Astrocyte of the spinal cord (primary cell): Measurements from ENCODE around the gene AP1S3.

ENCODE experiments used
- DNase-seq: peaks from one replicate; pipeline ENCODE4 v3.0.0; 2011; ENCODE audit warnings: low read depth, low spot score
- H3K4me3 ChIP-seq: 2 replicates; pipeline ENCODE4 v1.5.1; 2011; ENCODE audit warnings: low read depth, mild to moderate bottlenecking, low read length, moderate library complexity
- in situ Hi-C: cut with HindIII; loops from 2 replicates; pipeline ENCODE4 v1.10.0; 2017; ENCODE audit warnings: low sequenced_read_pairs
- TF ChIP-seq, protein P1 (sequence below): IDR thresholded peaks from 2 replicates; pipeline ENCODE4 v1.5.1; 2012; ENCODE audit warnings: low read depth, mild to moderate bottlenecking, low read length, inconsistent platforms

AP1S3 gene

DNA sequence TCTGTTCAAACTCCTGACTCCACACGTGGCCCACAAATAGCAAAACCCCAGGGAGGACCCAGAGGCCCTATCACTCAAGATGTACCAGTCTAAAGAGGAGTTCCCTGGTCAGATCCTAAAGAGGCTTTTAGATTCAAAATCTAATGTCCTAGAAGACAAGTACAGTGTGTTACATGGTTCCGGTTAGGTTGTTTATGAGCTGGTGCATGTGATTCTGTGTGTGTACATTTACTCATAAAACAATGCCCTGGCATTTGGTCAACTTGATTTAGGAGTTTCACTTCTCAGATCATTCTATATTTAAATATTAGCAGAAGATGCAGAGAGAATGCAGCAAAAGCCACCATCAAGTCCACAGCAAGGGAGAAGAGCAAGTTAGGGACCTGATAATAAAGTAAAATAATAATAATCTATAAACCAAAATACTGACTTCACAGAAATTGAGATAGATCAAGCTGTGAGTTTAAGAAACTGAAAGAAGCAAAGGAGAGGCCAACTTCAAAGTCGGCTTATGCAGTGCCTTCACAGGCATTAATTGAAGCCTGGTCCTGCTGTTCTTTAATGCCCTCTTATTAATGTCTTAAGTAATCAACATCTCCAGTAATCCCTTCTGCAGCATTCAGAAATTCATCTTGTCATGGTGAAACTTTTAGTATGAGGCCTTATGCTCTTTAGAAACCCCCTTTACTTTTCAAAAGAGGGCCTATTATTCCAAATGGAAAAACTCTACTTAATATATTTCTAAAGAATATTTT is 4.2 kb upstream of the AP1S3 start:
- in situ Hi-C loops: no loop called here
- no peak for DNase-seq
- TF ChIP-seq, protein P1, sequence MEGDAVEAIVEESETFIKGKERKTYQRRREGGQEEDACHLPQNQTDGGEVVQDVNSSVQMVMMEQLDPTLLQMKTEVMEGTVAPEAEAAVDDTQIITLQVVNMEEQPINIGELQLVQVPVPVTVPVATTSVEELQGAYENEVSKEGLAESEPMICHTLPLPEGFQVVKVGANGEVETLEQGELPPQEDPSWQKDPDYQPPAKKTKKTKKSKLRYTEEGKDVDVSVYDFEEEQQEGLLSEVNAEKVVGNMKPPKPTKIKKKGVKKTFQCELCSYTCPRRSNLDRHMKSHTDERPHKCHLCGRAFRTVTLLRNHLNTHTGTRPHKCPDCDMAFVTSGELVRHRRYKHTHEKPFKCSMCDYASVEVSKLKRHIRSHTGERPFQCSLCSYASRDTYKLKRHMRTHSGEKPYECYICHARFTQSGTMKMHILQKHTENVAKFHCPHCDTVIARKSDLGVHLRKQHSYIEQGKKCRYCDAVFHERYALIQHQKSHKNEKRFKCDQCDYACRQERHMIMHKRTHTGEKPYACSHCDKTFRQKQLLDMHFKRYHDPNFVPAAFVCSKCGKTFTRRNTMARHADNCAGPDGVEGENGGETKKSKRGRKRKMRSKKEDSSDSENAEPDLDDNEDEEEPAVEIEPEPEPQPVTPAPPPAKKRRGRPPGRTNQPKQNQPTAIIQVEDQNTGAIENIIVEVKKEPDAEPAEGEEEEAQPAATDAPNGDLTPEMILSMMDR: no peak
- H3K4me3 ChIP-seq: no peak overlapping the region

DNA sequence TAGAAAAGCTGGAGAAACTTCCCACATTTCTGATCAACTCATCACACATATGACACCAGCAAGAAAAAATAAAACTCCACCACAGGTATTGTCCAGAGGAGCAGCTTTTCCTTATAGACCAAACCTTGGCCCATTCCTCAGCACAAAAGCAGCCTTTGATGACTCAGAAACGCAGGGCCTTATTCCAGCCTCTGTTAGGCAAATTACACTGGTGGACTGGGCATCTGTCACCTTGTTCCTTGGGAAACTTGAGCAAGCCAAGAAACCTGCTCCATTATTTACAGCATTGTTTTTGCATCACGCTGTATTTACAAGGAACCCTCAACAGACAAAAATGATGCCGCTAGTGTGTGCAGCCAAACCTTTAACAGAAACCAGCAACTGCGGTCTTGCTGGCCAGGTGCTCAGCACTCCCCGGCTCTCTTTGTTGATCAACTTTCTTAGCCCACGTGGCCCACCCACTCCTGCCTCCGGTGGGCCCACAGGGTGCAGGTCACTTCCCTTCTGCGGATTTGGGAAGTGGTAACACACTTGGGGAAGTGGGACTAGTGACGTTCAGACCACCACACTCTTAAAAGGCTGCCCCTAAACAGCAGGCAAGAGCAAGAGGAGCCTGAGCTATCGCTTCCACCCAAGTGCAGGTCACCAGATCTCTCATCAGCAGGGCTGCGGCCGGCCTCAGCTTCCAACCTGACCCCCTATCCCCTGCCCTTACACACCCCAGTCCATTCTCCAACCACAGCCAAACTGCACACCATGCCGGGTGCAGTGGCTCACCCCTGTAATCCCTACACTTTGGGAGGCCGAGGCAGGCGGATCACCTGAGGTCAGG is 1.5 kb downstream of the AP1S3 start:
- H3K4me3 ChIP-seq: no peak overlapping the region
- in situ Hi-C loops: no loop called here
- no peak for DNase-seq
- TF ChIP-seq, protein P1: no peak

DNA sequence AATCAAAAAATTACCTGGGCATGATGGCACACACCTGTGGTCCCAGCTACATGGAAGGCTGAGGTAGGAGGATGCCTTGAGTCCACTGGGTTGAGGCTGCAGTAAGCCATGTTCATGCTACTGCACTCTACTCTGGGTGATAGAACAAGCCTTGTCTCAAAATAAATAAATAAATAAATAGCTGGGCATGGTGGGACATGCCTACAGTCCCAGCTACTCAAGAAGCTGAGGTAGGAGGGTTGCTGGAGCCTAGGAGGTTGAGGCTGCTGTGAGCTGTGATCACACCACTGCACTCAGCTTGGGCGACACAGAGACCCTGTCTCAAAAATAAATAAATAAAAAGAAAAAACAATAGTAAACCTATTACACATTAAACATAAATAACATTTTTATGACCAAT is 3.0 kb downstream of the AP1S3 start:
- H3K4me3 ChIP-seq: no peak overlapping the region
- in situ Hi-C loops: no loop called here
- TF ChIP-seq, protein P1: no peak
- DNase-seq: no peak

DNA sequence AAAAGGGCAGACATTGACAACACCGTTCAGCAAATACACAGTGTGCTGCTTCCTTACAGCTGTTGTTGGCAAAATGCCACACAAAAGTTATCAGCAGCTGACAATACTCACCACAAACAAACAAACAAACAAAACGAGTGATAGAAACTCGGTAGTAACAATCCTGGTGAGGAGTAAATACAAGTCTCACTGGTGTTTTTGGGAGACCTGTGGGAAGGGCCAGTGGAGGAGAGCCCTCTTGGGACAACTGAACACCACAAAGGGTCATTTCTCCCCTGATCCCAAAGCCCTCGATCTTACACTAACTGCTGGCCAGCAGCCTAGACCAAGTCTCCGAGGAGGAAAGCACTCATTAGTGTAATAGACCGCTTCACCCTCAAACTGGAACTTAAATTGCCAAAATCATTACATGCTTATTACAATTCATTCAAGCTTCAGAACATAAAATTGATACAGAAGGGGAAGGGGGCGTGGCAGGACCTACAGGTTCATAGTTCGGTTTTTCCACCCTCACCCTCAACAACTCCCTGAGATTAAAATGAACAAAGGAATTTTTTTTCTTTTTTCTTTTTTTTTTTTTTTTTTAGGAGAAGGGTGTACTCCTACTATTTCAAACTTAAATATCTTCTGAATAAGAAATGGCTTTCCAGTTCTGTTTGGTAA is 5.0 kb downstream of the AP1S3 start:
- TF ChIP-seq, protein P1: no peak
- DNase-seq: no peak
- in situ Hi-C loops: no loop called here
- H3K4me3 ChIP-seq: no peak overlapping the region

DNA sequence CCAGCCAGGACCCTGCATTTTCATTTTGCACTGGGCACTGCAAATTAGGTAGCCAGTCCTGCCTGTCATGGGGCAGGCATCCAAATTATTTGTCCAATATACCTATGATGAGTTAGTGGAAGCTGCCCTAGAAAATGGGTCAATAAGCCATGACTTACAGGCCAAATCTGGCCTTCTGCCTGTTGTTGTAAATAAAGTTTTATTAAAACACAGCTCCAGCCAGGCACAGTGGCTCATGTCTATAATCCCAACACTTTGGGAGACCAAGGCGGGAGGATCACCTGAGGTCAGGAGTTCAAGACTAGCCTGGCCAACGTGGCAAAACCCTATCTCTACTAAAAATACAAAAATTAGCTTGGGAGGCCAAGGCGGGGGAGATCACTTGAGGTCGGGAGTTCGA is 8.3 kb downstream of the AP1S3 start:
- in situ Hi-C loops: no loop called here
- no peak overlapping the region for H3K4me3 ChIP-seq
- TF ChIP-seq, protein P1: no peak
- no peak for DNase-seq

DNA sequence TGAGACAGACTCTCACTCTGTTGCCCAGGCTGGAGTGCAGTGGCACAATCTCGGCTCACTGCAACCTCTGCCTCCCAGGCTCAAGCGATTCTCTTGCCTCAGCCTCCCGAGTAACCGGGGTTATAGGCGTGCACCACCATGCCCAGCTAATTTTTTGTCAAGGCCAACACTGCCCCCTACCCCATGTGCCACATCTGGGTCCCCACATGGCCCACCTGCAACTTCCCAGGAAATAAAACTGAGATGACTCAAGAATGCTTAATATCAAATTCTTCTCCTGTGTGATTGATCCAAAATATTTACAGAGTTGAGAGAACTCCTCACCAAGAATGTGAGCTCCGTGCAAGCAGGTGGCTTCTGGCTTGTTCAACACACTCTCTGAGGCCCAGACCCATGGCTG is 9.1 kb downstream of the AP1S3 start:
- TF ChIP-seq, protein P1: no peak
- DNase-seq: no peak
- in situ Hi-C loops: no loop called here
- H3K4me3 ChIP-seq: no peak overlapping the region
